ENCODE results near the gene CSTF2. TPM values are rescaled to one million over a fixed set of nuclear protein-coding genes. Genes with fewer than 3 reads are reported as not detected.
"Not testable (repeated sequence)": the region's sequence is repeated elsewhere in the genome, so short reads cannot be mapped to it uniquely, and the experiment has no call there.

Gene CSTF2
- total and polyA plus RNA-seq, 2 experiments from 2014 or later: 12.2 to 13.0 TPM

DNA sequence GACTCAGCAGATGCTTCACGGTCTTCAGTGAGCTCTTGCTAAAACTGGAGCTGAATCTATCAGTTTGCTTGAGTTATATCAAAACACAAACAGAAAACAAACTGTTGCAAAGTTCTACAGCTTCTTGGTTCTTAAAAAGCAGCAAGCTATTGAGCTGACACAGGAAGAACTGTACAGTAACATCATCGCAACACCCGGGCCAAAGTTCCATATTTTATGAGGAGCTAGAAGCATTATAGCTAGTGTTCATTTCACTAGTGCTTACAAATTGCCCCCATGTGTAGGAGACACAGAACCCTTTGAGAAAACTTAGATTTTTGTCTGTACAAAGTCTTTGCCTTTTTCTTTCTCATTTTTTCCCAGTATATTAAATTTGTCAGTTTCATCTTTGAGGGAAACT is 17.3 kb upstream of the CSTF2 start:
- no peak overlapping the region for H3K4me3 ChIP-seq
- no peaks in the 10 kb centered on the region for H3K79me2 ChIP-seq
- no peak overlapping the region for H3K27ac ChIP-seq
- H3K4me1 ChIP-seq (ENCODE audit: insufficient read depth): no peaks in the 10 kb centered on the region
- no peaks in the 10 kb centered on the region for H3K27me3 ChIP-seq
- DNase-seq (ENCODE audit: low spot score): no peak
- no peak overlapping the region for H2AFZ ChIP-seq
- no peak overlapping the region for H3K4me2 ChIP-seq
- TF ChIP-seq EZH2 (IDR thresholded peaks at IDR 0.05; ENCODE audit: borderline replicate concordance): no peak
- no peak for TF ChIP-seq EZH2phosphoT487 (IDR thresholded peaks at IDR 0.05; ENCODE audit: low read depth, severe bottlenecking, unreplicated experiment)
- TF ChIP-seq, protein P1, sequence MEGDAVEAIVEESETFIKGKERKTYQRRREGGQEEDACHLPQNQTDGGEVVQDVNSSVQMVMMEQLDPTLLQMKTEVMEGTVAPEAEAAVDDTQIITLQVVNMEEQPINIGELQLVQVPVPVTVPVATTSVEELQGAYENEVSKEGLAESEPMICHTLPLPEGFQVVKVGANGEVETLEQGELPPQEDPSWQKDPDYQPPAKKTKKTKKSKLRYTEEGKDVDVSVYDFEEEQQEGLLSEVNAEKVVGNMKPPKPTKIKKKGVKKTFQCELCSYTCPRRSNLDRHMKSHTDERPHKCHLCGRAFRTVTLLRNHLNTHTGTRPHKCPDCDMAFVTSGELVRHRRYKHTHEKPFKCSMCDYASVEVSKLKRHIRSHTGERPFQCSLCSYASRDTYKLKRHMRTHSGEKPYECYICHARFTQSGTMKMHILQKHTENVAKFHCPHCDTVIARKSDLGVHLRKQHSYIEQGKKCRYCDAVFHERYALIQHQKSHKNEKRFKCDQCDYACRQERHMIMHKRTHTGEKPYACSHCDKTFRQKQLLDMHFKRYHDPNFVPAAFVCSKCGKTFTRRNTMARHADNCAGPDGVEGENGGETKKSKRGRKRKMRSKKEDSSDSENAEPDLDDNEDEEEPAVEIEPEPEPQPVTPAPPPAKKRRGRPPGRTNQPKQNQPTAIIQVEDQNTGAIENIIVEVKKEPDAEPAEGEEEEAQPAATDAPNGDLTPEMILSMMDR (IDR thresholded peaks at IDR 0.05; ENCODE audit: poor library complexity): no peak
- H3K36me3 ChIP-seq (replicated peaks; ENCODE audit: insufficient read depth, low read depth): no peaks in the 10 kb centered on the region
- no peaks in the 10 kb centered on the region for H3K9me2 ChIP-seq (replicated peaks; ENCODE audit: insufficient read depth)
- WGBS (ENCODE audit: low lambda C conversion rate, missing lambda C conversion rate): 65% methylated on average over 3 of the region's 3 CpGs
- no peaks in the 10 kb centered on the region for H4K20me1 ChIP-seq (ENCODE audit: insufficient read depth, poor library complexity, severe bottlenecking)
- H3K9me3 ChIP-seq (ENCODE audit: low read depth): no peaks in the 10 kb centered on the region

DNA sequence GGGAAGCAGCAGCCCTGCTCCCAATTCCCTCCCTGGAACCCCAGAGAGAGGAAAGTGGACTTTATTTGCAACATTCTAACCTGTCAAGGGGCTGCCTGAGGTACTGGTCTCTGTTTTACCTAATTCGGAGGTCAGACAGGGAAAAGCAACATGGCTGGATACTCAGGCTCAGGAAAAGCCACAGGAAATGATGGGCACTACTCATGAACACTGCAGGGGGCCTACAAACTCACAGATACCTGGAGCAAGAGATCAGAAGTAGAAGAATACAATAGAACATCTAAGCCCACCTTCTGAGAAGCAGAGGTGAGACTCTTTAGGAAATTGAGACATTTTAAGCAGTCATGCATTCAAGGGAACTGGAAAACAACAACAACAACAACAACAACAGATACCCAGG is 15.4 kb upstream of the CSTF2 start:
- no peak overlapping the region for H3K4me3 ChIP-seq
- H3K9me3 ChIP-seq (ENCODE audit: low read depth): no peaks in the 10 kb centered on the region
- H3K27me3 ChIP-seq: no peaks in the 10 kb centered on the region
- H3K27ac ChIP-seq: no peak overlapping the region
- H4K20me1 ChIP-seq (ENCODE audit: insufficient read depth, poor library complexity, severe bottlenecking): no peaks in the 10 kb centered on the region
- H3K4me2 ChIP-seq: no peak overlapping the region
- no peaks in the 10 kb centered on the region for H3K36me3 ChIP-seq (replicated peaks; ENCODE audit: insufficient read depth, low read depth)
- no peaks in the 10 kb centered on the region for H3K4me1 ChIP-seq (ENCODE audit: insufficient read depth)
- no peaks in the 10 kb centered on the region for H3K9me2 ChIP-seq (replicated peaks; ENCODE audit: insufficient read depth)
- DNase-seq (ENCODE audit: low spot score): no peak
- H3K79me2 ChIP-seq: no peaks in the 10 kb centered on the region
- TF ChIP-seq EZH2 (IDR thresholded peaks at IDR 0.05; ENCODE audit: borderline replicate concordance) (no peak), EZH2phosphoT487 (IDR thresholded peaks at IDR 0.05; ENCODE audit: low read depth, severe bottlenecking, unreplicated experiment) (no peak)
- TF ChIP-seq, protein P1 (IDR thresholded peaks at IDR 0.05; ENCODE audit: poor library complexity): no peak
- H2AFZ ChIP-seq: no peak overlapping the region
- WGBS (ENCODE audit: low lambda C conversion rate, missing lambda C conversion rate): 40% methylated on average over 1 of the region's 1 CpG

DNA sequence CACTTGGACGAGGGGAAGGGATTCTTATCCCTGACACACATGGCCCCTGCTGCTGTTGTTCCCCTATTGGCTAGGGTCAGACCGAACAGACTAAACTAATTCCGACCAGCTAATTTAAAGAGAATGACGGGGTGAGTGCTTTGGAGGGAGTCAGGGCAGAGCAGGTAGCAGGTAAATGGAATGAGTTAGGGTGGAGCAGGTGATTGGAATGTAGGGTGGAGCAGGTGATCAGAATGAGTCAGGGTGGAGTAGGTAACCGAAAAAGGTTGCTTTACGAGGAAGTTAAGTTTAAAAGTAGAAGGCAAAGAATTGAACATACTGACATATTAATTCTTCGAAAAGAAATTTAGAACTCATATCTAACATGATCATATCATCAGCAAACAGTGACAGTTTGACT is 11.9 kb upstream of the CSTF2 start:
- H4K20me1 ChIP-seq (ENCODE audit: insufficient read depth, poor library complexity, severe bottlenecking); H3K27me3 ChIP-seq; H3K4me1 ChIP-seq (ENCODE audit: insufficient read depth); DNase-seq (ENCODE audit: low spot score); H3K4me2 ChIP-seq; H3K4me3 ChIP-seq; H3K9me3 ChIP-seq (ENCODE audit: low read depth); H3K36me3 ChIP-seq (replicated peaks; ENCODE audit: insufficient read depth, low read depth); H3K27ac ChIP-seq; H3K9me2 ChIP-seq (replicated peaks; ENCODE audit: insufficient read depth); H2AFZ ChIP-seq; H3K79me2 ChIP-seq: not testable (repeated sequence)
- WGBS (ENCODE audit: low lambda C conversion rate, missing lambda C conversion rate): 79% methylated on average over 7 of the region's 7 CpGs

DNA sequence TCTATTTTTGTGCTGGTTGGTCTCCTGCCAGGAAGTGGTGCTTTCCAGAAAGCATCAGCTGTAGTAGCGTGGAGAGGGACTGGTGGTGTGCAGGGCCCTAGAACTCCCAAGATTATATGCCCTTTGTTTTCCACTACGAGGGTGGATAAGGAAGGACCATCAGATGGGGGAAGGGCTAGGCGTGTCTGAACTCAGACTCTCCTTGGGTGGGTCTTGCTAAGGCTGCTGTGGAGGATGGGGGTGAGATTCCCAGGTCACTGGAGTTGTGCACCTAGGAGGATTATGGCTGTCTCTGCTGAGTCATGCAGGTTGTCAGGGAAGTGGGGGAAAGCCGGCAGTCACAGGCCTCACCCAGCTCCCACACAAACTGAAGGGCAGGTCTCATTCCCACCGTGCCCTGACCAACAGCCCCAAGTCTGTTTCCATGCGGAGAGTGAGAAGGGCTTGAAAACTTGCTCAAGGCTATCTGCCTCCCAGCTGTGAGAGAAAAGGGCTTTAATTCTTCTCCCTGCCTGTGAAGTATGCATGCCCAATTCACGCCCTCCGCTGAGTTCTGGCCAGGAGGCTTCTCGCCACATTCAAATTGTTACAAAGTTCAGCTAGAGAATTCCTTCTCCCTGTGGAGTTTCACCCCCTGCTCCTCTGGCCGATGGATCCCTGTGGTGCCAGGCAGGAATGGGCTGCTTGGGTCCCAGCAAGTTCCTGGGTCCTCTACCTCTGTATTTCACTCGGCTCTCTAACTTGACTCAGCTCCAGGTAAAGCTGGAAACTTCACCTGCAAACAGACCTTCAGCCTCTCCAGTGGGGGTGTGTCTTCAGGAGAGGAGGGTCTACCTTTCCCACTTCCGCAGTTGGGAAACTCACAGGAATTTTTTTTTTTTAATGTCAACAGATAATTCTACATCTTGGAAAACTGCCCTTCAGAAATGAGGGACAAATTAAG is 7.7 kb upstream of the CSTF2 start:
- Histone ChIP-seq H3K4me2 (peak overlapping the region; percentile 56), H4K20me1 (ENCODE audit: insufficient read depth, poor library complexity, severe bottlenecking) (no peaks in the 10 kb centered on the region), H2AFZ (no peak overlapping the region), H3K9me2 (replicated peaks; ENCODE audit: insufficient read depth) (no peaks in the 10 kb centered on the region), H3K4me3 (no peak overlapping the region), H3K27me3 (no peaks in the 10 kb centered on the region), H3K4me1 (ENCODE audit: insufficient read depth) (no peaks in the 10 kb centered on the region), H3K79me2 (no peaks in the 10 kb centered on the region), H3K36me3 (replicated peaks; ENCODE audit: insufficient read depth, low read depth) (no peaks in the 10 kb centered on the region), H3K9me3 (ENCODE audit: low read depth) (no peaks in the 10 kb centered on the region), H3K27ac (peak overlapping the region; percentile 80)
- TF ChIP-seq, protein P1 (IDR thresholded peaks at IDR 0.05; ENCODE audit: poor library complexity): no peak
- TF ChIP-seq EZH2phosphoT487 (IDR thresholded peaks at IDR 0.05; ENCODE audit: low read depth, severe bottlenecking, unreplicated experiment): no peak
- TF ChIP-seq EZH2 (IDR thresholded peaks at IDR 0.05; ENCODE audit: borderline replicate concordance): no peak
- DNase-seq (ENCODE audit: low spot score): no peak
- WGBS (ENCODE audit: low lambda C conversion rate, missing lambda C conversion rate): 49% methylated on average over 12 of the region's 12 CpGs

Data from hepatocyte (in vitro differentiated cells).